ENCODE data around the gene RASGEF1C. TPM values are rescaled to one million over a fixed set of nuclear protein-coding genes. Genes with fewer than 3 reads are reported as not detected.

Gene RASGEF1C
- total and polyA plus RNA-seq, 10 of the 15 experiments (the other 5 are each of a cell fraction or from before 2014, with no cell fraction given): not detected

DNA sequence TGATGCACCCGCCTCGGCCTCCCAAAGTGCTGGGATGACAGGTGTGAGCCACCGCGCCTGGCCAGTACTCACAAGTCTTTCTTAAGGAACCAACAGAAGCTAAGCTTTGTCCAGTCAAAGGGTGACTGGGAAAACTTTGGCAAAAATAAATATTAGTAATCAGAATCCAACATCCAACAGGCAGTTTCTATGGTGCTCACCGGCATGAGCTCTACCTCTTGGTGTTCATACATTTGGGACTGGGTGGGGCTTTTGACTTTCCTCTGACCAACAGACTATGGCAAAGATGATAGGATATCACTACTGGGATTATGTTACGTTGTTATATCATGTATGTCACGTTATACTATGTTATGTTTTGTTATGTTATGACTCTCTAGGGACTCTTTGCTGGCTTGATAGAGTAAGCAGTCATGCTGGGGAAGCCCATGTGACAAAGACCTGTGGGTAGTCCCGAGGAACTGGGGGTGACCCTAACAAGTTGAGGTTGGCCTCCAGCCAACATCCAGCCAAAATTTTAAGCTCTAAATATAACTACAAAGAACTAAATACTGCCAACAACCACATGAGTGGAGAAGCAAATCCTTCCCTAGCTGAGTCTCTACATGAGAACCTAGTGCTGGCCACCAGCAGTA is 6.0 kb downstream of the RASGEF1C start (continued):
- TF ChIP-seq POLR2A (IDR thresholded peaks at IDR 0.05; ENCODE audit: low read depth, low read length): no peak
- no peak for TF ChIP-seq TCF3 (IDR thresholded peaks at IDR 0.05; ENCODE audit: borderline replicate concordance, insufficient read depth, low read depth, low read length)
- no peak for TF ChIP-seq JUNB (IDR thresholded peaks at IDR 0.05)
- TF ChIP-seq ZNF687 (IDR thresholded peaks at IDR 0.05): no peak
- no peak for TF ChIP-seq YBX1 (IDR thresholded peaks at IDR 0.05)
- TF ChIP-seq GATAD2B (conservative IDR thresholded peaks at IDR 0.05; ENCODE audit: low read depth): no peak
- no peak for TF ChIP-seq SMAD5 (IDR thresholded peaks at IDR 0.05; ENCODE audit: low read depth)
- no peak for TF ChIP-seq CHD1 (IDR thresholded peaks at IDR 0.05; ENCODE audit: low read depth, low read length)
- TF ChIP-seq SIN3A (IDR thresholded peaks at IDR 0.05; ENCODE audit: low read depth, low read length): no peak
- TF ChIP-seq, protein P1, sequence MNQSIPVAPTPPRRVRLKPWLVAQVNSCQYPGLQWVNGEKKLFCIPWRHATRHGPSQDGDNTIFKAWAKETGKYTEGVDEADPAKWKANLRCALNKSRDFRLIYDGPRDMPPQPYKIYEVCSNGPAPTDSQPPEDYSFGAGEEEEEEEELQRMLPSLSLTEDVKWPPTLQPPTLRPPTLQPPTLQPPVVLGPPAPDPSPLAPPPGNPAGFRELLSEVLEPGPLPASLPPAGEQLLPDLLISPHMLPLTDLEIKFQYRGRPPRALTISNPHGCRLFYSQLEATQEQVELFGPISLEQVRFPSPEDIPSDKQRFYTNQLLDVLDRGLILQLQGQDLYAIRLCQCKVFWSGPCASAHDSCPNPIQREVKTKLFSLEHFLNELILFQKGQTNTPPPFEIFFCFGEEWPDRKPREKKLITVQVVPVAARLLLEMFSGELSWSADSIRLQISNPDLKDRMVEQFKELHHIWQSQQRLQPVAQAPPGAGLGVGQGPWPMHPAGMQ (IDR thresholded peaks at IDR 0.05; ENCODE audit: borderline replicate concordance): no peak
- TF ChIP-seq ZBED1 (IDR thresholded peaks at IDR 0.05; ENCODE audit: borderline replicate concordance): no peak

Data from GM12878 (cell line).